SK-N-SH treated with all-trans-retinoic acid at 6 μM for 48 hours (cell line): Measurements from ENCODE around the gene CHL1.

Experiments used
- ISL1 ChIP-seq: fragments of 250-450 bp; sonication (Bioruptor Pico); IDR thresholded peaks from 2 replicates; pipeline ENCODE4 v2.1.2; 2022; ENCODE audit warnings: mild to moderate bottlenecking, moderate library complexity
- POU6F1 ChIP-seq: fragments of 250-450 bp; sonication (Bioruptor Pico); IDR thresholded peaks from 2 replicates; pipeline ENCODE4 v1.8.0; 2021; ENCODE audit warnings: low read depth, mild to moderate bottlenecking, moderate library complexity, borderline replicate concordance
- RARB ChIP-seq: fragments of 250-450 bp; sonication (Bioruptor Pico); IDR thresholded peaks from 2 replicates; pipeline ENCODE4 v1.8.0; 2021; ENCODE audit warnings: mild to moderate bottlenecking, moderate library complexity
- SNAI2 ChIP-seq: fragments of 250-450 bp; sonication (Bioruptor Pico); IDR thresholded peaks from 2 replicates; pipeline ENCODE4 v1.5.0; 2020; ENCODE audit warnings: mild to moderate bottlenecking, moderate library complexity
- ZFP3 ChIP-seq: fragments of 250-450 bp; sonication (Bioruptor Pico); IDR thresholded peaks from 2 replicates; pipeline ENCODE4 v1.5.0; 2020; ENCODE audit warnings: mild to moderate bottlenecking, moderate library complexity
- ZFP30 ChIP-seq: fragments of 450-650 bp; formaldehyde crosslinking; IDR thresholded peaks from 2 replicates; pipeline ENCODE4 v1.5.0; 2022; ENCODE audit warnings: mild to moderate bottlenecking, moderate library complexity
- ZNF70 ChIP-seq: fragments of 450-650 bp; formaldehyde crosslinking; IDR thresholded peaks from 2 replicates; pipeline ENCODE4 v1.5.0; 2020; ENCODE audit warnings: mild to moderate bottlenecking, moderate library complexity

- TF ChIP-seq ISL1 = no peak
- TF ChIP-seq ZFP3 (CRISPR knock-in tag) = no peak
- no peak for TF ChIP-seq ZFP30 (CRISPR knock-in tag)
- no peak for TF ChIP-seq POU6F1 (CRISPR knock-in tag)
- no peak for TF ChIP-seq SNAI2
- no peak for TF ChIP-seq RARB
- no peak for TF ChIP-seq ZNF70 (CRISPR knock-in tag)
Observed at GRCh38 chr3:166799-167198, 29.8 kb upstream of the CHL1 start.
